AG04449 (cell line): Measurements from ENCODE around the gene STK4.

ENCODE experiments used
- CTCF ChIA-PET: fragments of 350-600 bp; formaldehyde crosslinking; extraction: SDS; loops from one replicate; lab custom pipeline; 2021; ENCODE audit warnings: antibody characterized with exemption; lab: Yijun Ruan, JAX
- POLR2A ChIA-PET: fragments of 400-600, 350-600 bp; formaldehyde crosslinking; extraction: SDS; loops from one replicate; lab custom pipeline; 2020; ENCODE audit warnings: antibody characterized with exemption, inconsistent platforms; lab: Yijun Ruan, JAX
- DNase-seq: peaks from one replicate; pipeline ENCODE4 v3.0.0-alpha.2; 2010; ENCODE audit warnings: low read depth, low spot score
- H3K4me3 ChIP-seq: 2 replicates; pipeline ENCODE4 v1.5.1; 2011; ENCODE audit warnings: low read depth, mild to moderate bottlenecking, control low read depth, low read length
- CTCF ChIP-seq: IDR thresholded peaks from one replicate; pipeline ENCODE4 v1.5.1; 2011; ENCODE audit warnings: mild to moderate bottlenecking, moderate library complexity, low read length, control low read depth, inconsistent platforms; ENCODE audit not compliant: insufficient read depth; ENCODE audit errors: missing control alignments

Gene STK4

GRCh38 chr20:45104786-45105185 is 138.5 kb downstream of the STK4 start:
- POLR2A ChIA-PET: no interaction called here
- H3K4me3 ChIP-seq: no peak overlapping the region
- TF ChIP-seq CTCF: no peak
- CTCF ChIA-PET: interaction anchor here (1.0 to 14.1 kb wide), 6 partner anchors 8 to 188 kb away, joined by 3 to 231 read pairs (median 68); partner anchors contain the start of gene KCNS1
- DNase-seq: peak; percentile 47

- no peak for DNase-seq
- H3K4me3 ChIP-seq: no peak overlapping the region
- TF ChIP-seq CTCF: no peak
- POLR2A ChIA-PET: no interaction called here
- CTCF ChIA-PET: interaction anchor here (1.0 to 14.1 kb wide), 5 partner anchors 9 to 187 kb away, joined by 3 to 231 read pairs (median 112); partner anchors contain the start of gene KCNS1
These were observed 139.0 kb downstream of the STK4 start for GRCh38 chr20:45105317-45105716.

GRCh38 chr20:45109634-45110033 is 143.3 kb downstream of the STK4 start:
- ChIA-PET POLR2A (no interaction called here), CTCF (interaction anchor here (0.8 to 14.1 kb wide), 5 partner anchors 14 to 183 kb away, joined by 3 to 231 read pairs (median 112); partner anchors contain the start of gene KCNS1)
- H3K4me3 ChIP-seq: no peak overlapping the region
- no peak for DNase-seq
- TF ChIP-seq CTCF: no peak

GRCh38 chr20:45110301-45110700 is 144.0 kb downstream of the STK4 start:
- no peak overlapping the region for H3K4me3 ChIP-seq
- no peak for DNase-seq
- no peak for TF ChIP-seq CTCF
- CTCF ChIA-PET: interaction anchor here (0.8 to 14.1 kb wide), 9 partner anchors 11 to 198 kb away, joined by 3 to 231 read pairs (median 18); partner anchors contain the start of gene KCNS1
- POLR2A ChIA-PET: no interaction called here

- DNase-seq: no peak
- ChIA-PET CTCF (interaction anchor here (0.6 to 14.1 kb wide), 17 partner anchors 10 to 363 kb away, joined by 3 to 231 read pairs (median 6); partner anchors contain the start of gene KCNS1), POLR2A (no interaction called here)
- no peak overlapping the region for H3K4me3 ChIP-seq
- no peak for TF ChIP-seq CTCF
These were observed 145.0 kb downstream of the STK4 start for GRCh38 chr20:45111285-45111684.

- ChIA-PET CTCF (interaction anchor here (0.6 to 14.1 kb wide), 24 partner anchors 8 to 364 kb away, joined by 3 to 231 read pairs (median 5); partner anchors contain the start of gene KCNS1), POLR2A (no interaction called here)
- H3K4me3 ChIP-seq: no peak overlapping the region
- no peak for DNase-seq
- peak; percentile 27 for TF ChIP-seq CTCF
These were observed 145.6 kb downstream of the STK4 start for GRCh38 chr20:45111799-45112471.
